HCT116 (cell line): ENCODE results near the gene THBS4.

ENCODE experiments used
- CBX3 ChIP-seq: IDR thresholded peaks from 2 replicates; pipeline ENCODE4 v1.6.1; 2012; ENCODE audit warnings: low read depth
- CEBPB ChIP-seq: IDR thresholded peaks from 2 replicates; pipeline ENCODE4 v1.6.1; 2012; ENCODE audit warnings: low read depth
- CTCF ChIP-seq, 3 experiments: fragments of 200-600 bp in 1 of 3; sonication (generic) in 1 of 3; IDR thresholded peaks in 2 of 3; conservative IDR thresholded peaks in 1 of 3; 2 replicates each; pipeline ENCODE4 v1.5.1; 2012 to 2017; ENCODE audit warnings: low read depth in 2 of 3, low read length in 2 of 3, antibody characterized with exemption in 1 of 3, borderline replicate concordance in 1 of 3, control low read depth in 1 of 3, mild to moderate bottlenecking in 1 of 3, mixed read lengths in 1 of 3, mixed run types in 1 of 3, moderate library complexity in 1 of 3; ENCODE audit not compliant: insufficient read depth in 1 of 3
- ELF1 ChIP-seq: IDR thresholded peaks from 2 replicates; pipeline ENCODE4 v1.6.1; 2012; ENCODE audit warnings: low read depth, borderline replicate concordance
- EZH2 ChIP-seq: fragments of 200-600 bp; sonication (generic); IDR thresholded peaks from 2 replicates; pipeline ENCODE4 v1.6.1; 2017; ENCODE audit warnings: antibody characterized with exemption, mixed run types
- MAX ChIP-seq: IDR thresholded peaks from 2 replicates; pipeline ENCODE4 v1.6.1; 2012
- POLR2A ChIP-seq: IDR thresholded peaks from 2 replicates; pipeline ENCODE4 v1.7.0; 2011; ENCODE audit warnings: borderline replicate concordance; ENCODE audit not compliant: insufficient read depth, insufficient read length; ENCODE audit errors: extremely low read depth
- POLR2AphosphoS5 ChIP-seq: IDR thresholded peaks from 2 replicates; pipeline ENCODE4 v1.6.1; 2011; ENCODE audit warnings: mild to moderate bottlenecking, low read depth, low read length, moderate library complexity
- RAD21 ChIP-seq: IDR thresholded peaks from 2 replicates; pipeline ENCODE4 v1.6.1; 2012; ENCODE audit warnings: low read depth, mild to moderate bottlenecking
- REST ChIP-seq: IDR thresholded peaks from 2 replicates; pipeline ENCODE4 v1.6.1; 2012; ENCODE audit warnings: low read depth
- SIN3A ChIP-seq: IDR thresholded peaks from 2 replicates; pipeline ENCODE4 v1.6.1; 2012; ENCODE audit warnings: low read depth
- ZBTB33 ChIP-seq: IDR thresholded peaks from 2 replicates; pipeline ENCODE4 v1.6.1; 2011; ENCODE audit warnings: mild to moderate bottlenecking, low read length, moderate library complexity; ENCODE audit not compliant: insufficient replicate concordance; ENCODE audit errors: extremely low read depth
- ZFX ChIP-seq: fragments of 450-650 bp; IDR thresholded peaks from 2 replicates; pipeline ENCODE4 v1.6.1; 2017

GRCh38 chr5:80042330-80042729 lies 7.2 kb downstream of the THBS4 start:
- TF ChIP-seq CTCF (IDR thresholded peaks at IDR 0.05 in 2 of 3, conservative IDR thresholded peaks at IDR 0.05 in 1 of 3; ENCODE audit: borderline replicate concordance in 1 of 3, insufficient read depth in 1 of 3, low read depth in 2 of 3, low read length in 2 of 3) (no peak), CEBPB (no peak), SIN3A (no peak), ZFX (no peak), POLR2A (no peak), POLR2AphosphoS5 (no peak), REST (no peak), EZH2 (no peak), MAX (no peak), ZBTB33 (no peak), CBX3 (no peak), ELF1 (no peak), RAD21 (no peak)
